SU-DHL-6 (cell line): ENCODE results near the gene CCL1.

Experiments used
- EZH2phosphoT487 ChIP-seq: fragments of 200-600 bp; sonication (generic), shearing (Covaris generic); conservative IDR thresholded peaks from 2 replicates; pipeline ENCODE4 v1.6.1; 2018; ENCODE audit warnings: mild to moderate bottlenecking, antibody characterized with exemption, low read length, moderate library complexity, mixed read lengths
- TF ChIP-seq, protein P1 (sequence below): fragments of 200-600 bp; sonication (generic); IDR thresholded peaks from one replicate; pipeline ENCODE4 v1.5.1; 2017; ENCODE audit warnings: antibody characterized with exemption, mild to moderate bottlenecking, low read length, moderate library complexity; ENCODE audit not compliant: insufficient read depth, poor library complexity, severe bottlenecking

DNA sequence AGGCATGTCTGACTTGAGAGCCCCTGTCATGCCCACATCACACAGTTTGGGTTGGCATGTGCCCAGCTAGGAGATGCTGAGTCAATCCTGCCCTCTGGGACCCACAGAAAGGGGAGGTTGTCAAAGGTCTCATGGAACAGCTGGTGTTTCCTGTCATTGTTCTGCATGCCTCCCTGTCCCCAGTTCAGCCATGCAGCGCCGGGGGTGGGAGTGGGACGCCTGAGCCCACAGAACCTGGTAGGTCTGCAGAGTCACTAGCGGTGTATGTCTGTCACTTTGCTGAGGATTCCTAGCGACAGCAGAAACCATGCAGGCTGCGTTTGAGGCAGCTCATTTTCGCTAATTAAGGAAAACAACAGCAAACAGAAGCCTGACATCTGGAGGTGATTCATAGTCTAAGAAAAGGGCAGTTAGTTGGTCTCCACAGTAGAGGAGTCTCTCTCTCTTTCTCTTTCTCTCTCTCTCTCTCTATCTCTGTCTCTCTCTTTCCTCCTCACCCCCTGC lies 19.6 kb upstream of the CCL1 start:
- TF ChIP-seq, protein P1, sequence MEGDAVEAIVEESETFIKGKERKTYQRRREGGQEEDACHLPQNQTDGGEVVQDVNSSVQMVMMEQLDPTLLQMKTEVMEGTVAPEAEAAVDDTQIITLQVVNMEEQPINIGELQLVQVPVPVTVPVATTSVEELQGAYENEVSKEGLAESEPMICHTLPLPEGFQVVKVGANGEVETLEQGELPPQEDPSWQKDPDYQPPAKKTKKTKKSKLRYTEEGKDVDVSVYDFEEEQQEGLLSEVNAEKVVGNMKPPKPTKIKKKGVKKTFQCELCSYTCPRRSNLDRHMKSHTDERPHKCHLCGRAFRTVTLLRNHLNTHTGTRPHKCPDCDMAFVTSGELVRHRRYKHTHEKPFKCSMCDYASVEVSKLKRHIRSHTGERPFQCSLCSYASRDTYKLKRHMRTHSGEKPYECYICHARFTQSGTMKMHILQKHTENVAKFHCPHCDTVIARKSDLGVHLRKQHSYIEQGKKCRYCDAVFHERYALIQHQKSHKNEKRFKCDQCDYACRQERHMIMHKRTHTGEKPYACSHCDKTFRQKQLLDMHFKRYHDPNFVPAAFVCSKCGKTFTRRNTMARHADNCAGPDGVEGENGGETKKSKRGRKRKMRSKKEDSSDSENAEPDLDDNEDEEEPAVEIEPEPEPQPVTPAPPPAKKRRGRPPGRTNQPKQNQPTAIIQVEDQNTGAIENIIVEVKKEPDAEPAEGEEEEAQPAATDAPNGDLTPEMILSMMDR: no peak
- TF ChIP-seq EZH2phosphoT487: no peak
